ENCODE measurements around the gene GNG2.

Gene GNG2

GRCh38 chr14:51950007-51950406 lies 89.6 kb downstream of the GNG2 start:
- DNase-seq = no peak

GRCh38 chr14:51951656-51952055 lies 91.2 kb downstream of the GNG2 start:
- no peak for DNase-seq

- DNase-seq = no peak
Observed at GRCh38 chr14:51954031-51954430, 93.6 kb downstream of the GNG2 start.

- no peak for DNase-seq
Observed at GRCh38 chr14:51954657-51955056, 94.2 kb downstream of the GNG2 start.

GRCh38 chr14:51957950-51958349 lies 97.5 kb downstream of the GNG2 start:
- DNase-seq = no peak

- no peak for DNase-seq
Observed at GRCh38 chr14:51959928-51960327, 99.5 kb downstream of the GNG2 start.

- no peak for DNase-seq
Observed at GRCh38 chr14:51960866-51961265, 100.5 kb downstream of the GNG2 start.

- DNase-seq = no peak
Observed at GRCh38 chr14:51962711-51963110, 102.3 kb downstream of the GNG2 start.

- no peak for DNase-seq
Observed at GRCh38 chr14:51963286-51963685, 102.9 kb downstream of the GNG2 start.

GRCh38 chr14:51967521-51967920 lies 107.1 kb downstream of the GNG2 start:
- DNase-seq = no peak

GRCh38 chr14:51969852-51970540 lies 109.6 kb downstream of the GNG2 start:
- DNase-seq = no peak

GRCh38 chr14:51972566-51972965 lies 112.2 kb downstream of the GNG2 start:
- DNase-seq = no peak

- no peak for DNase-seq
Observed at GRCh38 chr14:51977075-51977474, 116.7 kb downstream of the GNG2 start.

- DNase-seq = no peak
Observed at GRCh38 chr14:51978681-51979085, 118.3 kb downstream of the GNG2 start.

- DNase-seq = peak; percentile 88
Observed at GRCh38 chr14:51979088-51979709, 118.8 kb downstream of the GNG2 start.

- no peak for DNase-seq
Observed at GRCh38 chr14:51981218-51981854, 120.9 kb downstream of the GNG2 start.

GRCh38 chr14:51988221-51988620 lies 127.8 kb downstream of the GNG2 start:
- DNase-seq = no peak

GRCh38 chr14:51989293-51990234 lies 129.2 kb downstream of the GNG2 start, which contains the start of gene RTRAF:
RTRAF (plus strand) TSS chr14:51989546; CDS start chr14:51989640, 94 bp downstream.
- DNase-seq = peak; percentile 97

- DNase-seq = no peak
Observed at GRCh38 chr14:51990488-51990887, 130.1 kb downstream of the GNG2 start.

- DNase-seq = no peak
Observed at GRCh38 chr14:51993285-51993920, 133.0 kb downstream of the GNG2 start.

- DNase-seq = no peak
Observed at GRCh38 chr14:51996148-51996746, 135.8 kb downstream of the GNG2 start.

- DNase-seq = no peak
Observed at GRCh38 chr14:51998348-51998747, 137.9 kb downstream of the GNG2 start.
